ENCODE measurements around the gene ADAMTS16.

- no peak for TF ChIP-seq ZNF8 (CRISPR knock-in tag; IDR thresholded peaks at IDR 0.05)
- no peak for TF ChIP-seq OSR1 (CRISPR knock-in tag; IDR thresholded peaks at IDR 0.05)
- TF ChIP-seq PATZ1 (CRISPR knock-in tag; IDR thresholded peaks at IDR 0.05; ENCODE audit: borderline replicate concordance): no peak
- no peak for TF ChIP-seq PPARA (CRISPR knock-in tag; IDR thresholded peaks at IDR 0.05; ENCODE audit: borderline replicate concordance)
- TF ChIP-seq ZFP3 (CRISPR knock-in tag; IDR thresholded peaks at IDR 0.05): no peak
- TF ChIP-seq ZFP30 (CRISPR knock-in tag; IDR thresholded peaks at IDR 0.05): no peak
Observed at GRCh38 chr5:5195128-5195918, 55.2 kb downstream of the ADAMTS16 start.

All from SK-N-SH treated with all-trans-retinoic acid at 6 μM for 48 hours (cell line).